ENCODE data around the gene CISTR. TPM values are rescaled to one million over a fixed set of nuclear protein-coding genes. Genes with fewer than 3 reads are reported as not detected.

The CISTR gene
- total and polyA plus RNA-seq, 2 donors (not counting 1 experiment from before 2014, with no cell fraction given), result not detected

GRCh38 chr12:53717319-53717718 lies 34.5 kb downstream of the CISTR start:
- Histone ChIP-seq H3K27ac (ENCODE audit: low read length in 2 of 2) (no peak overlapping the region), H4K20me1 (ENCODE audit: control insufficient read depth, insufficient read depth, low read length, poor library complexity, severe bottlenecking) (no peaks in the 10 kb centered on the region), H3K4me3 (ENCODE audit: control extremely low read depth in 1 of 5, extremely low read depth in 1 of 5, insufficient read depth in 1 of 5, low read depth in 2 of 5, low read length in 4 of 5) (no peak overlapping the region), H3K36me3 (replicated peaks in 1 of 2; ENCODE audit: control extremely low read depth in 1 of 2, control insufficient read depth in 1 of 2, extremely low read depth in 1 of 2, insufficient read depth in 2 of 2, low read length in 1 of 2) (peaks cover 3 to 72% of the 10 kb centered on the region in 2 experiments), H3K9me3 (ENCODE audit: control extremely low read depth in 1 of 3, control insufficient read depth in 2 of 3, insufficient read depth in 1 of 3, low read length in 2 of 3) (no peaks in the 10 kb centered on the region), H2AFZ (ENCODE audit: insufficient read depth, low read depth, low read length, poor library complexity, severe bottlenecking) (no peak overlapping the region), H3K27me3 (replicated peaks in 1 of 4; ENCODE audit: control extremely low read depth in 1 of 4, control insufficient read depth in 3 of 4, insufficient read depth in 4 of 4, low read length in 3 of 4) (no peaks in the 10 kb centered on the region), H3K4me2 (replicated peaks; ENCODE audit: low read depth, low read length, poor library complexity, severe bottlenecking) (no peak overlapping the region), H3K4me1 (ENCODE audit: control insufficient read depth in 2 of 2, insufficient read depth in 2 of 2, low read length in 2 of 2) (no peaks in the 10 kb centered on the region), H3K79me2 (ENCODE audit: control insufficient read depth, insufficient read depth, low read length) (no peaks in the 10 kb centered on the region), H3K9ac (ENCODE audit: low read length) (no peak overlapping the region)
- TF ChIP-seq, protein P1, sequence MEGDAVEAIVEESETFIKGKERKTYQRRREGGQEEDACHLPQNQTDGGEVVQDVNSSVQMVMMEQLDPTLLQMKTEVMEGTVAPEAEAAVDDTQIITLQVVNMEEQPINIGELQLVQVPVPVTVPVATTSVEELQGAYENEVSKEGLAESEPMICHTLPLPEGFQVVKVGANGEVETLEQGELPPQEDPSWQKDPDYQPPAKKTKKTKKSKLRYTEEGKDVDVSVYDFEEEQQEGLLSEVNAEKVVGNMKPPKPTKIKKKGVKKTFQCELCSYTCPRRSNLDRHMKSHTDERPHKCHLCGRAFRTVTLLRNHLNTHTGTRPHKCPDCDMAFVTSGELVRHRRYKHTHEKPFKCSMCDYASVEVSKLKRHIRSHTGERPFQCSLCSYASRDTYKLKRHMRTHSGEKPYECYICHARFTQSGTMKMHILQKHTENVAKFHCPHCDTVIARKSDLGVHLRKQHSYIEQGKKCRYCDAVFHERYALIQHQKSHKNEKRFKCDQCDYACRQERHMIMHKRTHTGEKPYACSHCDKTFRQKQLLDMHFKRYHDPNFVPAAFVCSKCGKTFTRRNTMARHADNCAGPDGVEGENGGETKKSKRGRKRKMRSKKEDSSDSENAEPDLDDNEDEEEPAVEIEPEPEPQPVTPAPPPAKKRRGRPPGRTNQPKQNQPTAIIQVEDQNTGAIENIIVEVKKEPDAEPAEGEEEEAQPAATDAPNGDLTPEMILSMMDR (IDR thresholded peaks at IDR 0.05), result no peak
- no peak for TF ChIP-seq EZH2 (IDR thresholded peaks at IDR 0.05; ENCODE audit: borderline replicate concordance, insufficient read depth, low read depth, low read length, poor library complexity, severe bottlenecking)
- intact Hi-C loops (cut with micrococcal nuclease), result no loop called here
- DNase-seq (no peak), ATAC-seq (ENCODE audit: low read depth) (no peak)
- H3K4me3 Mint-ChIP-seq, result no peak overlapping the region
- H3K27ac Mint-ChIP-seq, result no peak overlapping the region
- H3K27me3 Mint-ChIP-seq, result no peaks in the 10 kb centered on the region
- no peaks in the 10 kb centered on the region for H3K4me1 Mint-ChIP-seq
- POLR2A ChIA-PET, result no interaction called here
- H3K9me3 Mint-ChIP-seq (ENCODE audit: insufficient read depth), result no peaks in the 10 kb centered on the region
- 93% methylated on average over 5 of the region's 5 CpGs for WGBS (ENCODE audit: insufficient coverage)
- CTCF ChIA-PET, result interaction anchor here (0.9 to 5.1 kb wide), 2 partner anchors 23 to 27 kb away, joined by 4 to 39 read pairs; no protein-coding TSS in a partner anchor

GRCh38 chr12:53714004-53714403 lies 37.8 kb downstream of the CISTR start:
- Histone ChIP-seq H3K79me2 (ENCODE audit: control insufficient read depth, insufficient read depth, low read length) (no peaks in the 10 kb centered on the region), H3K27me3 (replicated peaks in 1 of 4; ENCODE audit: control extremely low read depth in 1 of 4, control insufficient read depth in 3 of 4, insufficient read depth in 4 of 4, low read length in 3 of 4) (no peaks in the 10 kb centered on the region), H3K27ac (ENCODE audit: low read length in 2 of 2) (no peak overlapping the region), H3K4me3 (ENCODE audit: control extremely low read depth in 1 of 5, extremely low read depth in 1 of 5, insufficient read depth in 1 of 5, low read depth in 2 of 5, low read length in 4 of 5) (no peak overlapping the region), H4K20me1 (ENCODE audit: control insufficient read depth, insufficient read depth, low read length, poor library complexity, severe bottlenecking) (no peaks in the 10 kb centered on the region), H3K9me3 (ENCODE audit: control extremely low read depth in 1 of 3, control insufficient read depth in 2 of 3, insufficient read depth in 1 of 3, low read length in 2 of 3) (no peaks in the 10 kb centered on the region), H2AFZ (ENCODE audit: insufficient read depth, low read depth, low read length, poor library complexity, severe bottlenecking) (no peak overlapping the region), H3K36me3 (replicated peaks in 1 of 2; ENCODE audit: control extremely low read depth in 1 of 2, control insufficient read depth in 1 of 2, extremely low read depth in 1 of 2, insufficient read depth in 2 of 2, low read length in 1 of 2) (peaks cover 0 to 43% of the 10 kb centered on the region in 2 experiments), H3K4me1 (ENCODE audit: control insufficient read depth in 2 of 2, insufficient read depth in 2 of 2, low read length in 2 of 2) (peaks cover 0 to 5% of the 10 kb centered on the region in 2 donors), H3K9ac (ENCODE audit: low read length) (no peak overlapping the region), H3K4me2 (replicated peaks; ENCODE audit: low read depth, low read length, poor library complexity, severe bottlenecking) (no peak overlapping the region)
- ChIA-PET CTCF (interaction anchor here (1.4 to 1.8 kb wide), 2 partner anchors 30 to 32 kb away, joined by 8 read pairs; no protein-coding TSS in a partner anchor), POLR2A (no interaction called here)
- TF ChIP-seq EZH2 (IDR thresholded peaks at IDR 0.05; ENCODE audit: borderline replicate concordance, insufficient read depth, low read depth, low read length, poor library complexity, severe bottlenecking), result no peak
- TF ChIP-seq, protein P1 (IDR thresholded peaks at IDR 0.05), result no peak
- no CpG with 5 or more reads among the region's 4 CpGs for WGBS (ENCODE audit: insufficient coverage)
- Mint-ChIP-seq H3K4me3 (no peak overlapping the region), H3K27ac (no peak overlapping the region), H3K27me3 (no peaks in the 10 kb centered on the region), H3K9me3 (ENCODE audit: insufficient read depth) (no peaks in the 10 kb centered on the region), H3K4me1 (peaks cover 3% of the 10 kb centered on the region)
- ATAC-seq (ENCODE audit: low read depth) (no peak), DNase-seq (no peak)
- intact Hi-C loops (cut with micrococcal nuclease), result loop anchor here (1.0 kb wide), 1 partner anchor 44 kb away; no protein-coding TSS in a partner anchor

Measured in B cell (primary cell).